HG03196 (cell line): ENCODE results near the gene EVI5.

Experiments used
- ATAC-seq: cut with Tn5 transposase; IDR thresholded peaks from one replicate; pipeline ENCODE4 v1.9.1; 2021; ENCODE audit not compliant: unreplicated experiment

Gene EVI5

GRCh38 chr1:92486251-92487077 is 298.4 kb downstream of the EVI5 start, which contains the start of gene GFI1:
GFI1 (minus strand) TSS chr1:92486925; CDS start chr1:92483487, 3,438 bp downstream.
- peak; percentile 30 for ATAC-seq

GRCh38 chr1:92485381-92486250 is 299.3 kb downstream of the EVI5 start:
- peak; percentile 52 for ATAC-seq

- peak; percentile 18 for ATAC-seq
These were observed 300.2 kb downstream of the EVI5 start for GRCh38 chr1:92484472-92485380.

- peak; percentile 14 for ATAC-seq
These were observed 301.1 kb downstream of the EVI5 start for GRCh38 chr1:92483610-92484471.

GRCh38 chr1:92482665-92483609 is 302.0 kb downstream of the EVI5 start:
- no peak for ATAC-seq

GRCh38 chr1:92481971-92482664 is 302.8 kb downstream of the EVI5 start:
- ATAC-seq = no peak

GRCh38 chr1:92481599-92481925 is 303.3 kb downstream of the EVI5 start:
- no peak for ATAC-seq

- ATAC-seq = no peak
These were observed 303.9 kb downstream of the EVI5 start for GRCh38 chr1:92480813-92481598.

GRCh38 chr1:92480200-92480812 is 304.6 kb downstream of the EVI5 start:
- no peak for ATAC-seq

GRCh38 chr1:92479587-92479986 is 305.3 kb downstream of the EVI5 start:
- no peak for ATAC-seq

GRCh38 chr1:92478393-92478792 is 306.5 kb downstream of the EVI5 start:
- no peak for ATAC-seq

- peak; percentile 42 for ATAC-seq
These were observed 308.8 kb downstream of the EVI5 start for GRCh38 chr1:92476071-92476631.

GRCh38 chr1:92475029-92475428 is 309.9 kb downstream of the EVI5 start:
- no peak for ATAC-seq

- ATAC-seq = peak; percentile 40
These were observed 311.0 kb downstream of the EVI5 start for GRCh38 chr1:92473781-92474495.

- no peak for ATAC-seq
These were observed 314.7 kb downstream of the EVI5 start for GRCh38 chr1:92470216-92470615.

- ATAC-seq = no peak
These were observed 318.1 kb downstream of the EVI5 start for GRCh38 chr1:92466683-92467352.
